ENCODE results near the gene DOCK3.
"Not testable (repeated sequence)": the region's sequence is repeated elsewhere in the genome, so short reads cannot be mapped to it uniquely, and the experiment has no call there.

Gene DOCK3

DNA sequence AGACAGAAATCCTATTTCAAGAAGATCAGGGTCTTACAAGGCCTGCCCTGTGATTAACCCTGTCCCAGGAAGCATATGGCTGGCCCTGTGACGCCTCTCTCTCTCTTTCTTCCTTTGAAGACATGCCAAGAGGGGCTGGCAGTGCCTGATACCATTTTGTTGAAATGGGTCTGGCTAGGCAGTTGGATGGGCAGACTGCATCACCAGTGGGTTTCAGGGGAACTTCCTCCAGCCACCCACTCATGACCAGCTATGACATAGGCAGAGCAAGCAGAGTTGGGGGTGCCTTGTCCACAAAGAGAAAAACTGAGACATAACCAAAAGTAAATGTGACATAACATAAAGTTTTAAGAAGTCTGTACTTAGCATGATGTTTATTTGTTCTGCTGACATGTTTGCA is 679.0 kb downstream of the DOCK3 start:
- no peak for DNase-seq
- in situ Hi-C loops (cut with HindIII; ENCODE audit: low pct_ligation_motif_present, low pct_unique_long_range_greater_than_20kb, low sequenced_read_pairs): no loop called here

DNA sequence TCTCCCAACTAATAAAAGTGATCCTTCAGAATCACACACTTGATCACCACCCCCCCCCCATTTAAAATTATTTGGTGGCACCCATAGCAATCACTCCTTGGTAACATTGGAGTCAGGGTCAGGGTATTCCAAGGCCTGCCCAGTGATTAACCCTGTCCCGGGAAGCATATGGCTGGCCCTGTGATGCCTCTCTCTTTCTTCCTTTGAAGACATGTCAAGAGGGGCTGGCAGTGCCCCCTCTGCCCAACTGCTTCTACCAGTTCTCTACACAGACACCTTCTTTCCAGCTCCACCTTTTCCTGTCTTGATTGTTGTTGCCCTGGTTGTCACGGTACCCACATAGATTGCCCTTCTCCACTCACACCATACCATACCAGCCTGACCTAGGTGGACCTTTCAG is 679.4 kb downstream of the DOCK3 start:
- in situ Hi-C loops (cut with HindIII; ENCODE audit: low pct_ligation_motif_present, low pct_unique_long_range_greater_than_20kb, low sequenced_read_pairs): no loop called here
- DNase-seq: no peak

DNA sequence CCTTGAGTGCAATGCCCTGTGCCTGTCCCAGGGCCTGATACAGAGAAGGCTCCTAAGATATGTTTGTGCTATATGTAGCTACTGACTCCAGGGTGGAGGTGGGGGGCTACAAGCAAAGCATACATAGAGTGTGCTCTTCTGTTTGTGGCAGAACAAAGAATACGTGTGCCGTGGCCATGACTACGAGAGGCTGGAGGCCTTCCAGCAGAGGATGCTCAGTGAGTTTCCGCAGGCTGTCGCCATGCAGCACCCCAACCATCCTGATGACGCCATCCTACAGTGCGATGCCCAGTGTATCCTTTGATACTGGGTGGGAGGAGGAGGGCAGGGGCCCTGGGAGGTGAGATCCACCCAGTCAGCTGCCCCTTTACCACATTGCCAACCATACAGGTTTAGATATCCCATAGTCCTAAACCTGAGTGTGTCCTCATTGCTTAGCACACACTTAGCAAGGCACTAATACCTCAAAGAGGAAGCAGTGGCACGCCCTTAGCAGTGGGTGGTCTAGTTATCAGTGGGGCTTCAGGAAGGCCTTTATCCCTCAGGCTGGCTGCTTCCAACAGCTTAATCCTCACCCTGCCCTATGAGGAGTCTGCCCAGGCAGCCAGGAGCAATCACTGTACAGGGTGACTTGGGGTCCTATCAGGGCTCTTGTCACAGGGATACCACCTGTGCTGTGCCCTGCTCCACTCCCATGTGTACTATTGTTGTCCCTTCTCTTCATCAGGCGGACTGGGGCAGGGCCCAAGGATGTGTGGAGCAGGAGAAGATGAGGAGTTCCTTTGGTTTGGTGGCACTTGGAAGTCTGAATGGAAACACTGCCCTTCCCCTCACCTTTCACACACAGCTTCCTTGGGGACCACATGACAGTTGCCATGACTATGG is 680.2 kb downstream of the DOCK3 start:
- in situ Hi-C loops (cut with HindIII; ENCODE audit: low pct_ligation_motif_present, low pct_unique_long_range_greater_than_20kb, low sequenced_read_pairs): no loop called here
- no peak for DNase-seq

DNA sequence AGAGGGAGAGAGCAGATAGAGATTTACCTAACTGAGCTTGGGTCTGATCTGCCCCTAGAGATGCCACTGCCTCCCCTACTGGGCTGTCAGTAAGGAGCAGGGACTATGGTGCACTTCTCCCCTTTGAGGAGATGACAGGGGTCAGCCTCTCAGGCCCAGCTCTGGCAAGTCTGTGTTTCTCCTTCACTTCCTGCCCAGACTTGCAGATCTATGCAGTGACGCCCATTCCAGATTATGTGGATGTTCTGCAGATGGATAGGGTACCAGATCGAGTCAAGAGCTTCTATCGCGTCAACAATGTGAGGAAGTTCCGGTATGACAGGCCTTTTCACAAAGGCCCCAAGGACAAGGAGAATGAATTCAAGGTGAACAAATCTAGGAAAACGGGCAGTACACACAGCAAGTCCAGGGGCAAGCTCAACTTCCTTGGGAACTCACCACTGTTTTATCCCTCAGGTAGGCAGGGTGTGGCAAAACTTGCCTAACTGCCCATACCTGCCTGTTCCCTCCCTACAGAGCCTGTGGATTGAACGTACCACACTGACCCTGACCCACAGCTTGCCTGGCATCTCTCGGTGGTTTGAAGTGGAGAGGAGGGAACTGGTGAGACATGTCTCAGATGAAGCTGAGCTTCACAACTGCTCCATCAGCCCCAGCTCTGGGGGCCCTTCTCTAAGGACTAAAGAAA is 681.3 kb downstream of the DOCK3 start:
- DNase-seq: no peak
- in situ Hi-C loops (cut with HindIII; ENCODE audit: low pct_ligation_motif_present, low pct_unique_long_range_greater_than_20kb, low sequenced_read_pairs): no loop called here

DNA sequence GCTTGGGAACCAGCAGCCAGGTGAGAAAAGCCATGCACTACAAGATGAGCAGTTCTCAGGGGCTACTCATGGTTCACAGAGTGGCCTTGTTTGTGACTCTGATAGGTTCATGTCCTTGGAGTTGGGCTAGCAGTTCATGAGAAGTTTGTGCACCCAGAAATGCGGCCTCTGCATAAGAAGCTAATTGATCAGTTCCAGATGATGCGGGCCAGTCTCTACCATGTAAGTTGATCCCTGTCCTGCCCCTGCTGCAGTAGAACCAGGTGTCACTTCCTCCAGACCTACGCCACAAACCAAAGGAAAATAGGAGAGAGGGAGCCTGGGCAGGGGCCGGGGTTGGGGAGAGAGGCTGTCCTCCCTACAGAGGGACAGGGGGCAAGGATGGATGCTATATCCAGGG is 683.1 kb downstream of the DOCK3 start:
- DNase-seq: no peak
- in situ Hi-C loops (cut with HindIII; ENCODE audit: low pct_ligation_motif_present, low pct_unique_long_range_greater_than_20kb, low sequenced_read_pairs): no loop called here

DNA sequence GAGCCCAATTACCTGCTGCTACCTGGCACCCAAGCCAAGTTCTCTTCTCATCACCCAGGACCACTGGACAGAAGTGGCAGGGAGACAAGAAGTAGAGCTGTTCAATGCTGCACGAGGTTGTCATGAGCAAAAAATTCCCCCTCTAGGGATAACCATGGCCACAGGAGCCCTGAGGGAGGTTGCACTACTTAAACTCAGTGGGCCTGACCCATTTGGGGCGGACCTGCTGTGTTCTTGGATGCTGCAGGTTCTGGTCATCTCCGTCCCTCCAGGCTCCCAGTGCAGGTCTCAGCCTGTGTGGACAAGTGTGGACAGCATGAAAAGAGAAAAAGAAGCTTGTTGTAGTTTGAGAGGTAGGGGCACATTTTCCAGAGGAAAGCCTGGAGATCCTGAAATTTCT is 684.3 kb downstream of the DOCK3 start:
- in situ Hi-C loops (cut with HindIII; ENCODE audit: low pct_ligation_motif_present, low pct_unique_long_range_greater_than_20kb, low sequenced_read_pairs): no loop called here

DNA sequence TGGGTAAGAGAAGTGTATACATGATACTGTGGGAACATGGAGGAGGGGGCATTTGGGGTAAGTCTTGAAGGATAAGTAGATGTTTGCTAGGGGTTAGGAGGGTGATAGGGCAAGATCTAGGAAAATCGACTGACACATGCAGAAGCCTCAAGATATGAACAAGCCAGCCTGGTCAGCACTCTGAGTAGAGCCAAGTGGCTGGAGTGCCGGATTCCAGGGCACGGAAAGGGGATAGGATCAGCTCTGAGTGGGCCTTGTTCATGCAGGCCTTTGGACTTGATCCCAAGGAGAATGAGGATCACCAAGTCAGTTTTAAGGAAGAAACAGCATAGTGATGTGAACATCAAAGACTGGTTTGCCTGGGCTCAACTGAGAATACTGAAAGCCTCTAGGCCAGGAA is 686.1 kb downstream of the DOCK3 start:
- in situ Hi-C loops (cut with HindIII; ENCODE audit: low pct_ligation_motif_present, low pct_unique_long_range_greater_than_20kb, low sequenced_read_pairs): no loop called here
- DNase-seq: no peak

More for the DNA sequence above, 684.3 kb downstream of the DOCK3 start:
- DNase-seq: no peak

DNA sequence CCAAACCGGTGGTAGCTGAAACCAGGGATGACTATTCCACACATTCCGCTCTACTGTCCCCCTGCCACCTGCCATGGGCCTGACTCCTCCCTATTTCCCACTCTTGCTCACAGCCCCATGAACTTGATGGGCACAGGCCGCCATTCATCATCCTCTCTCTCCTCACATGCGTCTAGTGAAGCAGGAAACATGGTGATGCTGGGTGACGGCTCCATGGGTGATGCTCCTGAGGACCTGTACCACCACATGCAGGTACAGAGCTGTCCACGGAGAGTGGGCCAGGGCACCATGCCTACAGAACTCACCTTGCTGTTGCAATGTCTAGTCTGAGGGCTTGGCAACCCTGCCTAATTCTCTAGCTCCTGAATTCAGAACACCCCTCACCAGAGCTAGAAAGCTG is 687.0 kb downstream of the DOCK3 start:
- in situ Hi-C loops (cut with HindIII; ENCODE audit: low pct_ligation_motif_present, low pct_unique_long_range_greater_than_20kb, low sequenced_read_pairs): no loop called here
- DNase-seq: no peak

DNA sequence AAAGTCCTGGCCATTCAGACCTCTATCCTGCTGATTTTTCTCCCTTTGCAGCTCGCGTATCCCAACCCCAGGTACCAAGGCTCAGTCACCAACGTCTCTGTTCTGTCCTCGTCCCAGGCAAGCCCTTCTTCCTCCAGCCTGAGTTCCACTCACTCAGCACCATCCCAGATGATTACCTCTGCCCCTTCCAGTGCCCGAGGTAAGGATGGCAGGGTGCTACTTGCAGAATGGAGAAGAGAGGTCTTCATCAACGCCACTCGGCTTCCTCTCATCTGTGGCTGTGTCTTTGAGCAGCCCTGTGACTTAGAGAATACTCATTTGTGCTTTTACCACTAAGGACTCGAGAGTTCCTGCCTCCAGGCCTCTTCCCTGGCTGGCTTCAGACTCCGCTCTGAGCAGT is 687.7 kb downstream of the DOCK3 start:
- DNase-seq: no peak
- in situ Hi-C loops (cut with HindIII; ENCODE audit: low pct_ligation_motif_present, low pct_unique_long_range_greater_than_20kb, low sequenced_read_pairs): no loop called here

DNA sequence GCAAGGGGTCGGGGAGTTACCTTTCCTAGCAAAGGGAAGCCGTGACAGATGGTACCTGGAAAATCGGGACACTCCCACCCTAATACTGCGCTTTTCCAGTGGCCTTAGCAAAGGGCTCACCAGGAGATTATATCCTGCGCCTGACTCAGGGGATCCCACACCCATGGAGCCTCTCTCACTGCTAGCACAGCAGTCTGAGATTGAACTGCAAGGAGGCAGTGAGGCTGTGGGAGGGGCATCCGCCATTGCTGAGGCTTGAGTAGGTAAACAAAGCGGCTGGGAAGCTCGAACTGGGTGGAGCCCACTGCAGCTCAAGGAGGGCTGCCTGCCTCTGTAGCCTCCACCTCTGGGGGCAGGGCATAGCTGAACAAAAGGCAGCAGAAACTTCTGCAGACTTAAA is 693.5 kb downstream of the DOCK3 start:
- DNase-seq; in situ Hi-C loops (cut with HindIII; ENCODE audit: low pct_ligation_motif_present, low pct_unique_long_range_greater_than_20kb, low sequenced_read_pairs): not testable (repeated sequence)

DNA sequence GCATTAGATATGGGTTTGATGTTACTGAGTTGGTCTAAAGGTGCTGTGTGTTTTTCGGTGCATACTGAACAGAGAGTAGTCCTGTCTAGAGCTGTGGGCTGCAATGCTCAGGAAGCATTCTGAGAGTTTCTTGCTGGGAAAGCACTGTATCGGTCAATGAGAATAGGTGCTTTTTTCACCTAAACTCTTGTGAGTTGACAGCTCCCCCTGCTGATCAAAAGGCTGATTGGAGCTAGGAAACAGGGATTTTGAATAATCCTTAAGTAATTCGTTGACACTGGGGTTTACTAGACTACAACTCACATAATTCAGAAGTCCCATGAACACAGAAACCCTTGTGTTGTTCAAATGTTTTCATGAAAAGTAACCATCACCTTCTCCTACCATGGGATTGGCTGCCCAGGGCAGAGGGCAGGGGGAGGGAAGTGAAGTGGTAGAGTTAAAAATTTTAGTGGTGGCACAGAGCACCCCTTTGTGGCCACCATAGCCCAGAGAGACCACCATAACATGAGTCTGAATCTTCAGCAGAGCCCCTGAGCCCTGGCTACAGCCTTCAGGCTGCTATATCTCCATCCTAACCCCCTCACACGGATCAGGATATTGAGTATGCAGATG is 697.3 kb downstream of the DOCK3 start:
- in situ Hi-C loops (cut with HindIII; ENCODE audit: low pct_ligation_motif_present, low pct_unique_long_range_greater_than_20kb, low sequenced_read_pairs): no loop called here
- DNase-seq: peak; percentile 67

DNA sequence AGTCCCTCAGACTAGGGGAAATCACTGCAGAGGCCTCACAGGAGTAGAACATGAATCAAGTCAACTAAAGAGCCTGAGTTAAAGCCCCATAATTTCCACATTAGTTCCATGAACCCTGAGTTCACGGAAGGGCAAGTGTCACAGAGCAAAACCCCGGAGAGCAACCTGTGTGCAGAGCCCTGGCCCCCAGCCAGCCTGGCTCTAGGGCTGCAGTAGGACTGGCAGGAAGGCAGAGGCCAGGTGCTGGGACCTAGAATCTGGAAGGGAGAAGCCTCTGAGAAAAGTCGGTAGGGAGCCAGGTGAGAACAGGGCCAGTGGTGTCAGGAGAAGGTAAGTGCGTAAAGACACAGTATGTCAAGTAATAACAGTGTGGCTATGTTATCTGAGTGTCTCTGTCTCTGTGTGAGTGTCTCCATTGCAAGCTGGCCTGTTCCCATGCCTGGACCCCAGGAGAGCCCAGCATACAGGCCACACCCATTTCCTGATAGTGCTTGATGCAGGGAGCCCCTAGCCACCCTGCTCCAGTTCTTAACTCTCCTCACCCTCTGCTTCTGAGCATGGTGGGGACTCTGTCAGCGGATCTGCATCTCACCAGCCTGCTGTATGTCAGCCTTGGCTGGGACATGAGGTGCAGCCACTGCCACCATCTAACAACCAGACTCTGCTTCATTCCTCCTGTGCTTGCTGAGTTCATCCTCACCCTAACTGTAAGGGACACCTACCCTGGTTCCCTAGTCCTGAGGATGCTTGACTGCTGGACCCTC is 699.1 kb downstream of the DOCK3 start:
- no peak for DNase-seq
- in situ Hi-C loops (cut with HindIII; ENCODE audit: low pct_ligation_motif_present, low pct_unique_long_range_greater_than_20kb, low sequenced_read_pairs): no loop called here

DNA sequence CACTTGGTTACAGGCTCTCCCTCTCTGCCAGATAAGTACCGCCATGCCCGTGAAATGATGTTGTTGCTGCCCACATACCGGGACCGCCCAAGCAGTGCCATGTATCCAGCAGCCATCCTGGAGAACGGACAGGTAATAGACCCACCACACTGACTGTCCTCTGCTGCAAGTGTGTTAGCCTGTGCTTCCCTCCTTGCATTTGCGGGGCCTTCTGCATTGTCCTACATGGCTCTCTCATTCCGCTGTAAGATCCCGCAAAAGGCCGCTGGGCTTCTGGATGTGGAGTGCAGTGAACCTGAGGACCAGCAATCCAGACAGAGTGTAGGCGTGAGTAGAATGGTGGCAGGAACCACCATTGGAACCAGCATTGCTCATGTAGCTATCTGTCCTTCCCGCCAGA is 699.7 kb downstream of the DOCK3 start:
- DNase-seq: no peak
- in situ Hi-C loops (cut with HindIII; ENCODE audit: low pct_ligation_motif_present, low pct_unique_long_range_greater_than_20kb, low sequenced_read_pairs): no loop called here

DNA sequence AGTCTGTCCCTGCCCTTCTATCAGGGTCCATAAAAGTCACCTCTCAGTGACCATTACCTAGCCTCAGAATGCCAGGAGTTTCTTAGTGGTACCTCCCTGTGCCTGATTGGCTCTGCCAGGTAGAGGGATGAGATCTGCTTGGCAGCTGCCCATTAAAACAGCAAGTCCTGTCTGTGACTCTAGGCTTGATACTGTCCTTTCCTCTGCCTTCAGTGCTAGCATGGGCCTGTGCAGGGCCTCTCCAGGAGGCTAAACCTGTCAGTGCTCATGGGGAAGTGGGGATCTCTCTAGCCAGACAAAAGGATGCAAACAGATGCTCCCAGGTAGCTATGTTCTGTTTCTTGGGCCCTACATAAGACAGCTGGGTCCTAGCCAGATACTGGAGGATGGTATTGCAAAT is 700.4 kb downstream of the DOCK3 start:
- no peak for DNase-seq
- in situ Hi-C loops (cut with HindIII; ENCODE audit: low pct_ligation_motif_present, low pct_unique_long_range_greater_than_20kb, low sequenced_read_pairs): no loop called here

DNA sequence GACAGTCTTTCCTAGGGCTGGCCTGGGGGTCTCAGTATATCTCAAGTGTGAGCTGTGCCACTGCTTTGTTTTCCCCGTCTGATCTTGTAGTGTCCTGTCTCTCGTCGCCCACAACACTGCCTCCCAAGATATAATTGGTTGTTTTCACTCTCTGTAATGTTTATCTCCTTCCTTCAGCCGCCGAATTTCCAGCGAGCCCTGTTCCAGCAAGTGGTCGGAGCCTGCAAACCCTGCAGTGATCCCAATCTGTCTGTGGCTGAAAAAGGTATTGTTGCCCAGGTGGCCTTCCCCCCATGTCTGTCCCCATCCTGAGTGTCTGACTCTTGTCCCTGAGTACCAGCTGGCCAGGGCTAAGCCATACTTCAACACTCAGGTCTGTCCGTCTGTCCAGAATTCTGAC is 700.8 kb downstream of the DOCK3 start:
- no peak for DNase-seq
- in situ Hi-C loops (cut with HindIII; ENCODE audit: low pct_ligation_motif_present, low pct_unique_long_range_greater_than_20kb, low sequenced_read_pairs): no loop called here

DNA sequence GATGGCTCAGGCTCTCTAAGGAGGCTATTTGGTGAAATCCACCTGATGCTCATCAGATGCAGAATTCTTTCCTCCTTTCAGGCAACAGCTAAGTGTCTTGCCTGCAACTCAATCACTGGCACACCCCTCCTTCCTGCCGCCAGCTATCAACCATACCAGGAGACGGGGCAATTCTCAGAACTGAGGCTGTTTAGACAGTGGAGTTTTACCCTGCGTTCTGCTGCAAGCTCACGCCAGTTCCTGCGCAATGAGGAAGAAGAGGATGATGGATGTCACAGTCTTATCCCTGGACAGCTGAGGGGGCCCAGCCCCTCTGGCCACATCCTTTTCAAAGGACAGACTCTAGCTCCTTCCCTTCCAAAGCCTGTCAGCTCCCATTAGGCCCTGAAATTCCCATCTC is 703.3 kb downstream of the DOCK3 start:
- in situ Hi-C loops (cut with HindIII; ENCODE audit: low pct_ligation_motif_present, low pct_unique_long_range_greater_than_20kb, low sequenced_read_pairs): no loop called here
- no peak for DNase-seq

DNA sequence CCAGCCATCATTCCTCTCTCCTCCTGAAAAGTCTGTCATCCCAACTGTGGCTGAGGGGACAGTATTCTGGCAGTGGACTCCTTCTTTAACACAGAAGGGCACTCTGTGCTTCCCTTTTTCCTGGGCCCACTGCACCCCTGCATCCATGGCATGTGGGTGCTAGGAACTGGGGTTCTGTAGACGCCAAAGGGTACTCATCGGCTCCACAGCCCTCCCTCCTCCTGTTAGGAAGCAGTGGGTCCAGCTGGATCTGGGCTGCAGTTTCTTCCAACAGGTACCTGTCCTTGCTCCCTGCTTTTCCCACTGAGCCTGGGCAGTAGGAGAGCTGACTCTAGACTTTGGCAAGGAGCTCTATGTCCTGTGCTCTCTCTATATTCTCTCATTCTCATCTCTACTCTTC is 704.0 kb downstream of the DOCK3 start:
- no peak for DNase-seq
- in situ Hi-C loops (cut with HindIII; ENCODE audit: low pct_ligation_motif_present, low pct_unique_long_range_greater_than_20kb, low sequenced_read_pairs): no loop called here

DNA sequence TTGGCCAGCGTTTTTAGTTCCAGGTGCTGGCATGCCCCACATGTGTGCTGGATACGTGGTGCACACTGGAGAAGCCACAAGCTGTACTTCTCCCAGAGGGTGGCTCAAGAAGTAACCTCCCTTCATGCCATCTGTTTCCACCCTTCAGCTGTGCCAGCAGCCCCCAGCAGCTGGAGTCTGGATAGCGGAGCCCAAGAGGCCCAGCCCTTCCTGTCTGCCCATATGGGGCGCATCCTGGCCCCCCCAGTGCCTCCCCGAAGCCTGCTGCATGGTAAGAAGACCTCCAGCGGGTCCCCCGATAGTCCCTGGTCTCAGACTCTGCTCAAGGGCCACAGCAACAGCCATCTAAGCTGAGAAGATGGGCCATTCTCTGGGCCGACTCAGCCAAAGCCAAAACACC is 704.6 kb downstream of the DOCK3 start:
- no peak for DNase-seq
- in situ Hi-C loops (cut with HindIII; ENCODE audit: low pct_ligation_motif_present, low pct_unique_long_range_greater_than_20kb, low sequenced_read_pairs): no loop called here

Measured in ACHN (cell line).